Astrocyte of the spinal cord (primary cell): ENCODE data around the gene AHI1.

Experiments used
- DNase-seq: peaks from one replicate; pipeline ENCODE4 v3.0.0; 2011; ENCODE audit warnings: low read depth, low spot score
- H3K4me3 ChIP-seq: 2 replicates; pipeline ENCODE4 v1.5.1; 2011; ENCODE audit warnings: low read depth, mild to moderate bottlenecking, low read length, moderate library complexity
- in situ Hi-C: cut with HindIII; loops from 2 replicates; pipeline ENCODE4 v1.10.0; 2017; ENCODE audit warnings: low sequenced_read_pairs
- TF ChIP-seq, protein P1 (sequence below): IDR thresholded peaks from 2 replicates; pipeline ENCODE4 v1.5.1; 2012; ENCODE audit warnings: low read depth, mild to moderate bottlenecking, low read length, inconsistent platforms

The AHI1 gene

DNA sequence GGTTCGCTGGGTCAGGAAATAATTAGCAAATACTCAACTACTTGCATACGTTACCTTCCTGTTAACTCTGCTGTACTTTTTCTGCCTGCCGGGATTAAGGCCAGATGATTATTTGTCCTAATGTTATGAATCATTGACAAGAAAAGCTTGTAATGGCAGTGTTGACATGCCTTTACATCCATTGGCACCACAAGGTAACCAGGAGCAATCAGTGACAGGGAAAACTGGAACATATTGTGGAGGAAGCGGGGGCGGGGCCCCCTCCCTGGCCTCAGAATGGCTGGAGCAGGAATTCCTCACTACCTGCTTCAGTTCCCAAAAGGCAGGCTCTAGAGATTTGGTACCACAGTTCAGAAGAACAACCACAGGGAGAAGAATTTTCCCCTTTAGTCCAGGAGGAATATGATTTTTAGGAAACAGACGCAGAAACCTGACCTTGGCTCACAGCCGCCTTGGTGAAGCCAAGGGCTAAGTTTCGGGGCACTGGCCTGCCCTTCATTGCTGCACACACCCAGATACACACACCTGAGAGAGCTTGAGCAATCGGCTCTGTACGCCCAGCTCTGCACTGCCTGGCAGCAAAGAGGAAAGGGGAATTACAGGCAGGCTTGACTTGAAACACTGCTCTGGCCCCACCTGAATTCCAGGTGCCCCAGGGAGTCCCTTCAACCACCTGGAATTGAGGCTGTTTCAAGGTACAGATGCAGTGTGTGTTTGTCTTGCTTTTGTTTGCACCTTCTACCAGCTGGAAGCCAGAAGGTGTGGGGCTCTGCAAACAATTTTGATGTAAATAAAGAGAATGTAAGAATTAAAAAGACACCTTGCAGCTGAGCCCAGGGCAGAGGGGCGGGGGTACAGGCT, 226.6 kb downstream of the AHI1 start:
- in situ Hi-C loops, result no loop called here
- no peak for DNase-seq
- no peak overlapping the region for H3K4me3 ChIP-seq
- TF ChIP-seq, protein P1, sequence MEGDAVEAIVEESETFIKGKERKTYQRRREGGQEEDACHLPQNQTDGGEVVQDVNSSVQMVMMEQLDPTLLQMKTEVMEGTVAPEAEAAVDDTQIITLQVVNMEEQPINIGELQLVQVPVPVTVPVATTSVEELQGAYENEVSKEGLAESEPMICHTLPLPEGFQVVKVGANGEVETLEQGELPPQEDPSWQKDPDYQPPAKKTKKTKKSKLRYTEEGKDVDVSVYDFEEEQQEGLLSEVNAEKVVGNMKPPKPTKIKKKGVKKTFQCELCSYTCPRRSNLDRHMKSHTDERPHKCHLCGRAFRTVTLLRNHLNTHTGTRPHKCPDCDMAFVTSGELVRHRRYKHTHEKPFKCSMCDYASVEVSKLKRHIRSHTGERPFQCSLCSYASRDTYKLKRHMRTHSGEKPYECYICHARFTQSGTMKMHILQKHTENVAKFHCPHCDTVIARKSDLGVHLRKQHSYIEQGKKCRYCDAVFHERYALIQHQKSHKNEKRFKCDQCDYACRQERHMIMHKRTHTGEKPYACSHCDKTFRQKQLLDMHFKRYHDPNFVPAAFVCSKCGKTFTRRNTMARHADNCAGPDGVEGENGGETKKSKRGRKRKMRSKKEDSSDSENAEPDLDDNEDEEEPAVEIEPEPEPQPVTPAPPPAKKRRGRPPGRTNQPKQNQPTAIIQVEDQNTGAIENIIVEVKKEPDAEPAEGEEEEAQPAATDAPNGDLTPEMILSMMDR, result no peak

GRCh38 chr6:135269481-135269891, 228.1 kb downstream of the AHI1 start:
- in situ Hi-C loops, result no loop called here
- TF ChIP-seq, protein P1, result no peak
- no peak overlapping the region for H3K4me3 ChIP-seq
- no peak for DNase-seq

DNA sequence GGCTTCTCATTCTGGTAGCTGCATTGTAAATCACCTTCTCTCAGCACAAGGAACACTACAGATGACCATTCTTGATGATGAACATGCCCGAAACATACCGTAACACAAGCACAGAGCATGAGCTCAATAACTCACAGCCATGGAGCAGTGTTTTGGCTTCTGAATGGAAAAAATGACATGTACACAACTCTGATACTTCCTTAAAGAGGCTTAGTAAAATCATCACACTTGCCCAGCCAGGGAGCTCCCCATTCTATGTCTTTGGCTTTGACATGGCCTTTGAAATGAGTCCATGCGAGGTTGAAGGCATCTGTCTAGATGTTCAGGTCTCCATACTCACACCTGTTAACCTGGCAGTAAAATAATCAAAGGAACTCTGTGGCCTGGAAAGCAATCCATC, 228.8 kb downstream of the AHI1 start:
- TF ChIP-seq, protein P1, result no peak
- in situ Hi-C loops, result no loop called here
- no peak overlapping the region for H3K4me3 ChIP-seq
- DNase-seq, result no peak

DNA sequence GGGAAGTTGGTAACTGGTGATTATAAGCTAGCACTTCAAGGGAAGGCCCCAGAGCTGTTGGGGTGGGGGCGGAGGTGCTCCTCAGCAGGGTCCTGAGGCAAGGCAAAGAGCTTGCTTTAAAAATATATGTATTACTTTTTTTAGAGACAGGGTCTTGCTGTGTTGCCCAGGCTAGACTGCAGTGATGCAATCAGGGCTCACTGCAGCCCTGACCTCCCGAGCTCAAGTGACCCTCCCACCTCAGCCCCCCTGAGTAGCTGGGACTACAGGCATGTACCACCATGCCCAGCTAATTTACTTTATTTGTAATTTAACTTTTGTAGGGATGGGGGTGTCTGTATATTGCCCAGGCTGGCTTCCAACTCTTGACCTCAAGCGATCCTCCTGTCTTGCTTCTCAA, 229.3 kb downstream of the AHI1 start:
- in situ Hi-C loops, result no loop called here
- no peak overlapping the region for H3K4me3 ChIP-seq
- no peak for DNase-seq
- TF ChIP-seq, protein P1, result no peak

GRCh38 chr6:135267085-135267484, 230.5 kb downstream of the AHI1 start:
- in situ Hi-C loops, result no loop called here
- H3K4me3 ChIP-seq, result no peak overlapping the region
- no peak for DNase-seq
- TF ChIP-seq, protein P1, result no peak

DNA sequence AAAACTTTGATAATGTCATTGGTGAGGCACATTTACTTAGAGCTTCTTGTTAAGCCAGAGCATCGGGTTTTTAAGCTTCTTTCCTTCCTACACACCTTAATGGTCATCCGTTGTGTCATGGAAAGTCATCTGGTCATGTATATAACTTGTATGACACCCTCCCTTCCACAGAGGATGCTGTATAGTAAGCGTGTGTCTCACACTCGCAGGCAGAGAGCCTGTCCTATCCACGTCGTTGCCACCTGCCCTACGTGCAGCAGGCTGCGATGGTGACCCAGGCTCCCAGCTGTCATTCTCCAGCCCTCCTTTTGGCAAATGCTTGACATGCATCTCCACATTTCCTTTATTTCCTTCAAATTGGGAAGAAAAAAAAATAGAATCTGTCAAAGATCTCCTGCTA, 230.9 kb downstream of the AHI1 start:
- in situ Hi-C loops, result no loop called here
- H3K4me3 ChIP-seq, result no peak overlapping the region
- TF ChIP-seq, protein P1, result no peak
- DNase-seq, result no peak
